HUES64 (cell line): ENCODE data around the gene DMRT1.

Experiments used
- H3K27ac ChIP-seq: 2 replicates; pipeline ENCODE4 v1.7.0; 2013; ENCODE audit warnings: low read depth, low read length, inconsistent platforms
- H3K27me3 ChIP-seq: 2 replicates; pipeline ENCODE4 v1.6.1; 2013; ENCODE audit warnings: mild to moderate bottlenecking, low read length; ENCODE audit not compliant: insufficient read depth
- H3K36me3 ChIP-seq: 2 replicates; pipeline ENCODE4 v1.6.1; 2013; ENCODE audit warnings: mild to moderate bottlenecking, low read length; ENCODE audit not compliant: insufficient read depth
- H3K4me1 ChIP-seq: 2 replicates; pipeline ENCODE4 v1.6.1; 2013; ENCODE audit warnings: mild to moderate bottlenecking, low read length, moderate library complexity; ENCODE audit not compliant: insufficient read depth
- H3K4me3 ChIP-seq: 2 replicates; pipeline ENCODE4 v1.5.1; 2013; ENCODE audit warnings: mild to moderate bottlenecking, low read length, moderate library complexity
- H3K9ac ChIP-seq: 2 replicates; pipeline ENCODE4 v1.6.1; 2013; ENCODE audit warnings: mild to moderate bottlenecking, low read depth, low read length
- H3K9me3 ChIP-seq: 2 replicates; pipeline ENCODE4 v1.6.1; 2013; ENCODE audit warnings: low read depth, low read length; ENCODE audit not compliant: insufficient read depth
- WGBS: fragments of 150-250, 120-280 bp; methylation state at CpG from one replicate; pipeline ENCODE4 v1.1.7; 2013; ENCODE audit warnings: missing lambda C conversion rate; 5-methylcytosine and 5-hydroxymethylcytosine counted together

The DMRT1 gene

DNA sequence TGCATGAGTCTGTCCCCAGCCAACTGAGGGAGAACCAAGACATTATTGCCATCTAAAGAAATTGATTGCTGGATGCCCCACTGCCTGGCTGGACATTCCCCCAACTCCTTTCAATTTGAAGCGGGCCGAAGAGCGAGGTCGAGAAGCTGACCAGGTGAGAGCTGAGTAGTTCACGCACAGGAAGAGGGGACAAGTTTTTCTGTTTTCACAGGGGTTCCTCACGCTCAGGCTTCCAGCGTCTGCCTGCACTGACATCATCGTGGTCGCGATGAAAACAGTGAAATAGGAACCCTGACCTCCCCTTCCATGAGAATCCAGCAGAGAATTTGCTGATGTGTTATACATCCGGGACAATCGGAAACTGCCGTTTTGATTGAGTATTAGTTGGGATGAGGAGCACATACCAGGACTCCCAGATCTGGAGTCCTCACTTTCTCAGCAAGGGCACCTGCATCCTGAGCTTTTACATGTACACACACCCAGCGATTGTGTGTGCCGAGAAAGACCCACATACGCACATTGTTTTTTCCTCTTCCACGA lies 131.9 kb downstream of the DMRT1 start:
- no peaks in the 10 kb centered on the region for H3K36me3 ChIP-seq
- H3K4me1 ChIP-seq: peaks cover 34% of the 10 kb centered on the region
- peaks cover 100% of the 10 kb centered on the region for H3K27me3 ChIP-seq
- no peak overlapping the region for H3K4me3 ChIP-seq
- 6% methylated on average over 17 of the region's 17 CpGs for WGBS
- H3K9me3 ChIP-seq: no peaks in the 10 kb centered on the region
- no peak overlapping the region for H3K9ac ChIP-seq
- H3K27ac ChIP-seq: no peak overlapping the region

DNA sequence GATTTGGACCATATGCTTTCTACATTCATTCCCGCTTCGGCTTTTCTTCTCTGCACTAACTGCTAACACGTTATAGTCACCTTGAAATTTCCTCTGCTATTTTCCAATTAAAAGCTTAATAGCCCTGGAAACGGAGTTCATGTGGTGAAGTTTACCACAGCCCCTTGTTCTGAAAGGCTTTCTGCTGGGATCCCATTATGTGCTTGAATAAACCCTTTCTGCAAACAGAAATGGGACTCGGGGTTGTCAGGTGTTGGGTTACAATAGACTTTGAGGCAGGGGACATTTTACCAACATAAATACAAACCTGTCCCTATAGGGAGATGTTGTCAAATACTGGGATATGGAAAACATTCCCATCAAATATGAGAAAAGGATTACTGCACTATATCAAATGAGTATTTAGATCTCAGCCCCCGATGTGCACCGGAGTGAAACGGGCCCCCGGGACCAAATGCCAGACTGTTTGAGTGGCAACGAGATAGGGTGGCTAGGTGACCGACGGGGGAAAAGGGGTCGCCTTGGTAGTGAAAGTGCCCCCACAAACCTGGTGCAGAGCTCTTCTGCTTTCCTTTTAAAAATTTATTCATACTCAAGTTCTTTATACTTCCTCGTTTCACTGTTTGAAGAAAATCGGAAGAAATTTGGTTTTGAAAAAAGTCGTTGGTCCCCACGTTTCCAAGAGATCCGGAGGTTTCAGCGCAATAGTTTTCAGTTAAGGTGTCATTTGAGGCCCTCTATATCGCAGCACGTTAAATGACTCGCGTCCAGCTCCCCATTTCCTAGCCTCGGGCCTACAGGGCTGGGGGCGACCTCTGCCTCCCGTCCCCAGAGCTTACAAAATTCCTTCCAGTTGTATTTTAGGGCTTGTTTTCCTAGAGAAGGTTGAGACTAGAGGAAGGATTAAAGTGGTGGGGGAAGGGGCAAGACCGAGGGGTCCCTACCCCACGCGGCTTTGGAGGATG lies 132.8 kb downstream of the DMRT1 start:
- no peaks in the 10 kb centered on the region for H3K36me3 ChIP-seq
- H3K27ac ChIP-seq: no peak overlapping the region
- peaks cover 100% of the 10 kb centered on the region for H3K27me3 ChIP-seq
- 4% methylated on average over 28 of the region's 29 CpGs for WGBS
- peaks cover 31% of the 10 kb centered on the region for H3K4me1 ChIP-seq
- H3K9me3 ChIP-seq: no peaks in the 10 kb centered on the region
- H3K4me3 ChIP-seq: peak overlapping the region; percentile 16; the same call in 1 of the 2 replicates
- H3K9ac ChIP-seq: no peak overlapping the region

DNA sequence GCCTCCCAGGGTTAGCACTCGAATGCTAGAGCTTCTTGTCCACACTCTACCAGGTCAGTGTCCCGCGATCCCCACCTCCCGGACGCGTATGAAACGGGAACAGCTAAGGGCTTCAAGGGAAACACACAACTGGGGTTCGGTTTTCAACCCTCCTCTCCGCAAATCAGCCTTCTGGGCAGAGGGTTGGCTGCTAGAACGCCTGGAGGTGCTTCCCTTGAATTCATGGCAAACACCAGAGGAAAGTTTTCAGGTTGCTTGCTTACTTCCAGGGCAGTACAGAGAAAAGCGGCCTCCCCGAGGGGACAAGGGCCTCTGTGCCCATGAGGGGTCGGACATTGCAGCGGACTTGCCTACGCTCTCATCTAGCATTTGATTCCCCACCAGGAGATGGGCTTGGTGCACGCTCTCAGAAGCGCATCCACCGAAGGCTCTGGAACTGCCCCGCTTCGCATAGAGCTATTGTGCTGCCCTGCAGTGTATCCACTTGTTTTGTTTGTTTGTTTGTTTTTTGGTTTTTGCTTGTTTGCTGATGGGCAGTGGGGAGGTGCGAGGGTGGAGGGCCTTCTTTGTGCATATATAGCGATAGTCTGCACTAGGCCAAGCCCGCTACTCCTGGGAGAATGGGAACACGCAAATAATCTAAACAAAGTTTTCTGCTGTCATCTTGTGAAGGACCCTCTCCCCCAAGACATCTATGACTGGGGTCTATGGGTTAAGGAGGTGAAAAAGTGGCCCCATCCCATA lies 133.7 kb downstream of the DMRT1 start:
- H3K27me3 ChIP-seq: peaks cover 100% of the 10 kb centered on the region
- H3K9me3 ChIP-seq: no peaks in the 10 kb centered on the region
- no peaks in the 10 kb centered on the region for H3K36me3 ChIP-seq
- H3K4me1 ChIP-seq: peaks cover 29% of the 10 kb centered on the region
- 2% methylated on average over 24 of the region's 24 CpGs for WGBS
- H3K9ac ChIP-seq: no peak overlapping the region
- H3K27ac ChIP-seq: no peak overlapping the region
- H3K4me3 ChIP-seq: peak overlapping the region; percentile 41; the same call in 1 of the 2 replicates

DNA sequence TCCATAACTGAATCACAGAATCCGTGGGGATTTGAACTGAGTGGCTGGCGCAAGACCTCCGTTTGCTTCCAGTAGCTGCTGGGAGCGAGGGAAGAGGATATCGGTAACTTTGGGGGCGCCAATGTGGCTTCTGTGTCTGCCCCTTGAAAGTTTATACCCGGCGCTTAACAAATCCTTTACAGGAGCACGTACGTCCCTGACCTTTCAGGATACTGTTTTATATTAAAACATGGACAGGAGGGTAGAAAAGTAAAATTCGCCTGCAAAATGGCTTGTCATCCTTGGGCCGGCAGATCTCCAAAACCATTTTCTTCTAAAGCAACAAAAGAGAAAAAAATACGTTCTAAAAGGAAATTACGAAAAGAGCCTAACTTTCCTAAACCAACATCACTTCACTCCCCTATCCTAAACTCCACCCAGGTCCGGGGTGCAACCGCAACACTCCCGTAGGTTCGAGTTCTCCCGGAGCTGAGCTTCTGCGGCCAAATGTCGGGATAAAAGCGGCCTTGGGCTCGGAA lies 134.3 kb downstream of the DMRT1 start:
- no peaks in the 10 kb centered on the region for H3K36me3 ChIP-seq
- H3K4me1 ChIP-seq: peaks cover 26% of the 10 kb centered on the region
- 5% methylated on average over 23 of the region's 23 CpGs for WGBS
- H3K9ac ChIP-seq: no peak overlapping the region
- H3K9me3 ChIP-seq: no peaks in the 10 kb centered on the region
- peak overlapping the region; percentile 41 for H3K4me3 ChIP-seq
- no peak overlapping the region for H3K27ac ChIP-seq
- H3K27me3 ChIP-seq: peaks cover 100% of the 10 kb centered on the region

DNA sequence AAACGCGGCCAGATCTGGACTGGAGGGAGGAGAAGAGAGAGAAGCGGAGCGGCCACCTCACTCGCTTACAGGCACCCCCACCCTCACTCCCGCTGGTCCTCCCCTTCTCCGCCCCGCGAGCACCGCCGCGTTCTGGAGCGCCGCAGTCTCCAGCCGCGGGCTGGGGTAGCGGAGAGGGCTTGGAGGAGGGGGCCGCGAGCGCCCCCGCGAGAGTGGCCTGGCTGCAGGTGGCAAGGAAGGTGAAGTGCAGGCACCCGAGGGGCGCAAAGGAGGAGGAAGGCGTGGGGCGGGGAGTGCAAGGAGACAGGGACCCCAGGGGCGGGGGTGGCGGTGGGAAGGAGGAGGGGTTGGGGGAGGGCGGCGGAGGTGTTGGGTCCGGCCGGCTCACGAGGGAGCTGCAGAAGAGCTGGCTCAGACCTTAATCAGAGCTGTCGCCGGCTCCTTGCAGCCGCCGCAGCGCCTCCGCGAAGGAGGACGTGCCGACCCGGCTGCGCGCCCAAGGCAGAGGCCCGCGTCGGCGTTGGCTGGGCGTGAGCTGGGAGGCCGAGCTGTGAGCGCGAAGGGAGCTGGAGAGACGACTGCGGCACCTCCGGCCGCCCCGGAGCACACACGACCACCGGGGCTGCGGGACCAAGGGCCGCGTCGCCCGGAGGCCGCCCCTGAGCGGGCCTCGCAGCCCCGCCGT lies 134.9 kb downstream of the DMRT1 start, which contains the start of gene DMRT3:
DMRT3 (plus strand) TSS at position 398 of the 685 bp plus-strand sequence. CDS start 347 bp downstream, outside the sequence.
- Histone ChIP-seq H3K4me1 (peaks cover 27% of the 10 kb centered on the region), H3K4me3 (peak within 1 kb of the TSS; percentile 50), H3K36me3 (no peaks in the 10 kb centered on the region), H3K27me3 (peaks cover 100% of the 10 kb centered on the region), H3K9me3 (no peaks in the 10 kb centered on the region), H3K27ac (no peak within 1 kb of the TSS), H3K9ac (0 out of 2 replicates have a peak within 1 kb of the TSS, but pooled peaks have one; percentile 13)
- under 1% methylated on average over 70 of the region's 70 CpGs for WGBS

DNA sequence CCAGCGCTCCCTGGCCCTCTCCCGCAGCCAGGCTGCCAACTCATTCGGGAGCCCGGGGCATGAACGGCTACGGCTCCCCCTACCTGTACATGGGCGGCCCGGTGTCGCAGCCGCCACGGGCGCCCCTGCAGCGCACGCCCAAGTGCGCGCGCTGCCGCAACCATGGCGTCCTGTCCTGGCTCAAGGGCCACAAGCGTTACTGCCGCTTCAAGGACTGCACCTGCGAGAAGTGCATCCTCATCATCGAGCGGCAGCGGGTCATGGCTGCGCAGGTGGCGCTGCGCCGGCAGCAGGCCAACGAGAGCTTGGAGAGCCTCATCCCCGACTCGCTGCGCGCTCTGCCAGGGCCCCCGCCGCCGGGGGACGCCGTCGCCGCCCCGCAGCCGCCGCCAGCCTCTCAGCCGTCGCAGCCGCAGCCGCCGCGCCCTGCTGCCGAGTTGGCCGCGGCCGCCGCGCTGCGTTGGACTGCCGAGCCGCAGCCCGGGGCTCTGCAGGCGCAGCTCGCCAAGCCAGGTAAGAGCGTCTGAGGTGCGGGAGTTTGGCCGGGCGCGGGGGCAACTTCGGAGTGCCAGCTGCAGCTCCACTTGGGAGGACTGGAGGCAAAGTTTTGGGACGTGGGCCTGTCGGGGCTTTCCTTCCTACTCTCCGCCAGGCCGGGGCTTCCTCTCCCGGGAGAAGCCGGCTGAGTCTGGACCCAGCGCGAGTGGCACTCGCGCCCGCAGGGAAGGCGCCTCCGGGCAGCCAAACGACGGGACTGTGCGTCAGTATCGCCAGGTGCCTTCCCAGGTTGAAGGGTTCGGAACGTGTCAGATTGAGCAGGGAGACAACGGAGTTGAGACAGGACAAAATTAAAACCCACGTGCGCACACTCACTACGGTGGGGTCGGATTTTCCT lies 135.7 kb downstream of the DMRT1 start:
- Histone ChIP-seq H3K4me3 (peak overlapping the region; percentile 50), H3K36me3 (no peaks in the 10 kb centered on the region), H3K27ac (no peak overlapping the region), H3K9ac (0 out of 2 replicates have a peak overlapping the region, but pooled peaks have one; percentile 13), H3K9me3 (no peaks in the 10 kb centered on the region), H3K27me3 (peaks cover 100% of the 10 kb centered on the region), H3K4me1 (peaks cover 32% of the 10 kb centered on the region)
- 2% methylated on average over 92 of the region's 92 CpGs for WGBS

DNA sequence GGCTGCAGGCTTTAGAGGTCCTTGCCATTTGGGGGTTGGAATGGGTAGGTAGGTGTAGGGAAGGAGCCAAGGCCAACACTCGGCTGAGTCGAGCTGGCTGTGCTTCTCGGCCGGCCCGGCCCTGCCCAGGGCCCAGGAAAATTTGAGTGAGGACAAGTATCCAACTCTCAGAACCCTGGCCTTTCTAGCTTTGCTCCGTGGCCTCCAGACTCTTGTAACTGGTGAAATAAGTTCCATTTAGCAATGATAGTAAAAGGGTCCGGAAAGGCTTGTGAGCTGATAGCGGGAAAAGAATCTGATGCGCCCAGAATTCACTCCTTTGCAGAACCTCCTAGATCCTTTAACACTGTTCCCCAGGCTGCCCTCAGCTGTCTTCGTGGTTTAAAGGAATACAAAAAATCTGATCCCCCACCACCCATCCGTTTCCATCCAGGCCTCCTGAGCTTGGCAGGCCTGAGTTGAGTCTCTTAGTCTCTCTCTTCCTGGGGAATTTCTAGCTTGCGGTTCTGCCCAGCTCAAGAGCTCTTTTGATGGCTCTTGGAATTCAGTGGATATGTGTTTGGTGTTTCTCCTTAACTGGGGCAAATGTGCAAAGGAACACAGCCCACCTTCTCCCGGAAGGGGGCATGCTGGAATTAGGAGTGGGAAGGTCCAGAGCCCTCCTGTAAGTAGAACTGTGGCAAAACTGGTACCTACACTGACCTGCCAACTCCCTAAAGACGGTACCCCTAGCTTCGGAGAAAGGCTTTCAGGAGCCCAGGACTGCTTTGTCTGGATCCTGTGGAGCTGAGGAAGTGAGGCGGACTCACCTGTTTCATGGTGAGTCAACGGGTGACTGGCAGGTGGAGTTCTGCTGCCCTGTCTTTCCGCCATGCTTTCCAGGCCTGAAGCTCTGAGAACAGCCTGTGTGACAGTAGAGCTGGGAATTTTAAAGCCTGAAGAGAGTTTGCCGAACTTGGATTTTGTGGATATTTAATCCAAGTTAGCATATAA lies 136.6 kb downstream of the DMRT1 start:
- H3K9me3 ChIP-seq: no peaks in the 10 kb centered on the region
- H3K9ac ChIP-seq: no peak overlapping the region
- no peak overlapping the region for H3K27ac ChIP-seq
- peak overlapping the region; percentile 50 for H3K4me3 ChIP-seq
- H3K36me3 ChIP-seq: no peaks in the 10 kb centered on the region
- peaks cover 30% of the 10 kb centered on the region for H3K4me1 ChIP-seq
- peaks cover 100% of the 10 kb centered on the region for H3K27me3 ChIP-seq
- WGBS: 20% methylated on average over 19 of the region's 19 CpGs

DNA sequence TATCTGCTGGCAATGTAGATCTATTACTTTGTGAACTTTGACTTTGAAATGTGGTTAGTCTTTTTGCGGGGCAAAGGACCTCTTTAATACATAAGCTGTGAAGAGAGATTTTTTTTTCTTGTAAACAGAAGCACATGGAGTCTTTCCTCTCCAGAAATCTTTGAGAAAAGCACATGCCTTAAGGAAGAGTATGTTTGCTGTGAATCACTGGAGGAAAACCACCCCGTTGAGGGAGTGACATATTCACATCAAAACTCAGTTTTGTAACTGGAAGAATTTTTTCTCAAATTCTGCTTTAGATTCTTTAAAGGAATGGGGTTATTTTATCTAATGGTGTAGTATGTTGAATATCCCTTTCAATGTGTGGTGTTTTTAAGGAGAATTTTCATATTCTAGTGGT lies 138.5 kb downstream of the DMRT1 start:
- peaks cover 100% of the 10 kb centered on the region for H3K27me3 ChIP-seq
- no peak overlapping the region for H3K9ac ChIP-seq
- 39% methylated on average over 2 of the region's 2 CpGs for WGBS
- no peaks in the 10 kb centered on the region for H3K9me3 ChIP-seq
- no peak overlapping the region for H3K4me3 ChIP-seq
- no peaks in the 10 kb centered on the region for H3K36me3 ChIP-seq
- H3K27ac ChIP-seq: no peak overlapping the region
- peaks cover 13% of the 10 kb centered on the region; the same call in 1 of the 2 replicates for H3K4me1 ChIP-seq

DNA sequence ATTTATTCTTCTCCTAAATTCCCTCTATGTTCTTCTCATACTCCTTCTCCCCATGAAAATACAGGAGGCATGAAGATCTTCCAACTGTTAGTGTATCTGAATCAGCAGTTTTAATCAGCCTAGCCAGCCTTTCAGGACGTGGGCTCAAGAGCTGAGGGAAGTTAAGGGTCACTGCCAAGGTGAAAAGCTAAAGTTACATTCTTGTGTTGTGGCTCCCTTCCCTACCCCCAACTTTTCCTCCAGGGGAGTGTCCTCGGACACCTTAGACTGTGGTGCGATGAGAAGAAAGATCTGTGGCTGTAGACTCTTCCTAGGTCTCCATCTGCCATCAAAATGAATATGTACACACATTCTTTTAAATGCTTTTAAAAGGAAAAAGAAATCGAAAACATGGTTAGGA lies 139.1 kb downstream of the DMRT1 start:
- Histone ChIP-seq H3K36me3 (no peaks in the 10 kb centered on the region), H3K27ac (no peak overlapping the region), H3K4me1 (peaks cover 9% of the 10 kb centered on the region; the same call in 1 of the 2 replicates), H3K27me3 (peaks cover 100% of the 10 kb centered on the region), H3K9ac (no peak overlapping the region), H3K4me3 (no peak overlapping the region), H3K9me3 (no peaks in the 10 kb centered on the region)
- WGBS: 25% methylated on average over 4 of the region's 4 CpGs
